Effector memory CD8-positive, alpha-beta T cell (primary cell): Measurements from ENCODE around the gene ADIRF.
"Not testable (repeated sequence)": the region's sequence is repeated elsewhere in the genome, so short reads cannot be mapped to it uniquely, and the experiment has no call there.

Experiments used
- ATAC-seq: fragments of 150-1000 bp; cut with Tn5 transposase; replicated peaks from 2 replicates; pipeline ENCODE4 v1.10.0; 2021; ENCODE audit warnings: mild to moderate bottlenecking, moderate library complexity
- DNase-seq, 3 experiments: peaks; one replicate each; pipeline ENCODE4 v3.0.0; 2021
- H3K27ac Mint-ChIP-seq, 2 donors: one replicate each; pipeline ENCODE4 v1.8.0; 2022; ENCODE audit warnings: mild to moderate bottlenecking in 2 of 2, mixed read lengths in 2 of 2, moderate library complexity in 2 of 2
- H3K27me3 Mint-ChIP-seq, 2 donors: one replicate each; pipeline ENCODE4 v1.8.0; 2022; ENCODE audit warnings: mixed read lengths in 2 of 2
- H3K36me3 Mint-ChIP-seq: one replicate; pipeline ENCODE4 v1.8.0; 2022; ENCODE audit warnings: mild to moderate bottlenecking, moderate library complexity, mixed read lengths; ENCODE audit not compliant: insufficient read depth
- H3K4me1 Mint-ChIP-seq, 2 donors: one replicate each; pipeline ENCODE4 v1.8.0; 2022; ENCODE audit warnings: low read depth in 2 of 2, mixed read lengths in 2 of 2
- H3K4me3 Mint-ChIP-seq, 2 donors: one replicate each; pipeline ENCODE4 v1.8.0; 2022; ENCODE audit warnings: mild to moderate bottlenecking in 2 of 2, mixed read lengths in 2 of 2, moderate library complexity in 2 of 2
- H3K9me3 Mint-ChIP-seq, 2 donors: one replicate each; pipeline ENCODE4 v1.8.0; 2022; ENCODE audit warnings: mixed read lengths in 2 of 2

Gene ADIRF

GRCh38 chr10:86941991-86942421 lies 26.3 kb upstream of the ADIRF start:
- ATAC-seq (no peak), DNase-seq (no peak)
- peaks cover 7 to 9% of the 10 kb centered on the region in 2 donors for H3K27me3 Mint-ChIP-seq
- peaks cover 15% of the 10 kb centered on the region for H3K36me3 Mint-ChIP-seq
- H3K27ac Mint-ChIP-seq, result no peak overlapping the region
- peaks cover 0 to 2% of the 10 kb centered on the region in 2 donors for H3K4me1 Mint-ChIP-seq
- H3K9me3 Mint-ChIP-seq, result no peaks in the 10 kb centered on the region
- H3K4me3 Mint-ChIP-seq, result no peak overlapping the region

- Mint-ChIP-seq H3K4me3 (no peak overlapping the region), H3K9me3 (no peaks in the 10 kb centered on the region), H3K36me3 (peaks cover 15% of the 10 kb centered on the region), H3K27me3 (peaks cover 7 to 12% of the 10 kb centered on the region in 2 donors), H3K4me1 (peaks cover 0 to 2% of the 10 kb centered on the region in 2 donors), H3K27ac (no peak overlapping the region)
- DNase-seq (no peak), ATAC-seq (no peak)
These were observed 25.6 kb upstream of the ADIRF start for GRCh38 chr10:86942441-86943315.

DNA sequence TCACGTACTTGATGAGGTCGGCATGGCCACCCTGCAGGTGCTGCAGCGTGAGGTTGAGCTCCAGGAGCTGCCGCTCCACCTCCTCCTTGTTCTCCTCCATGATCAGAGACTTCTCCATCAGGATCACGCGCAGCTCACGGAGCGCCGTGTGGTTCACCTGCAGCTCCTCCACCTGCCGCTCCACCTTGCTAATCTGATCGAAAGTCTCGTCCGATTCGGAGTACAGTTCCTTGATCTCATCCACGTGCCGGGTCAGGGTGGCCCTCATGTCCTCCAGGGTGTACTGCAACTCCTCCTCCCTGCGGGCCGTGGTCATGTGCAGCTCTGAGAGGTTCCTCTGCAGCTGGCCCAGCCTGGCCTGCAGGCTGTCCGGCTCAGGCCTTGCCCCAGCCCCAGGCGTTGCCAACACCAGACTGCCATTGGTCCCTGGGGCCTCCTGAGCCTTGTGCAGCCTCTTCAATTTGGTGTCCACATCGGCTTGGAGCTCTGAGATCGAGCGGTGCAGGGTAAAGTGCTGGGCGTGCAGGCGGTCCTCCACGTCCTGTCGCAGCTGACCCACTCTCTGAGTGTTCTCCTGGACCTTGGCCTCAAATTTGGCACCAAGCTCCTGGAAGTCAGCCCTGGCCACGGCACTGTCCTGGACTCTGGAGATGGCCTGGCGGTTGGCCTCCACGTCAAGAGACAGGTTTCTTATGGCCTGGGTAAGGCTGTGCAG lies 24.8 kb upstream of the ADIRF start:
- ATAC-seq (no peak), DNase-seq (no peak)
- Mint-ChIP-seq H3K4me3 (no peak overlapping the region), H3K9me3 (no peaks in the 10 kb centered on the region), H3K36me3 (peaks cover 15% of the 10 kb centered on the region), H3K27me3 (peaks cover 7 to 12% of the 10 kb centered on the region in 2 donors), H3K4me1 (peaks cover 0 to 2% of the 10 kb centered on the region in 2 donors), H3K27ac (no peak overlapping the region)

DNA sequence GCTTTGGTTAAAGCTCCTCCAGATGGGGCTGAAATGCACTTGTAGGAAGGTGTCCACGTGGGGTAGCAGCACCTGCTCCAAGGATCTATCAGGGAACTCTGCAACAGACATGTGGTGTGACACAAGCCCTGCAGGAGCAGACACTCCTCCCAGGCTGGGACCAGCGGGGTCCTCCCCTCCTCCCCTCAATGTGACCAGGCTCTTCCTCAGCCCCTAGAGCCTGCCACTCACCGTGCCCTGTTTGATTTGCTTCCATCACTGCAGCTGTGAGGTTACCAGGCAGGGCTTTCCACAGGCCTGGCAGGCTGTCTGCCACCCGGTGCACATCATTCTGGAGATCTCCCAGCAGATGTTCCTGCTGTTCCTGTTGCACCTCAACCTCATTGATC lies 24.3 kb upstream of the ADIRF start:
- Mint-ChIP-seq H3K27ac (no peak overlapping the region), H3K27me3 (peaks cover 7 to 12% of the 10 kb centered on the region in 2 donors), H3K9me3 (no peaks in the 10 kb centered on the region), H3K4me3 (no peak overlapping the region), H3K4me1 (peaks cover 0 to 2% of the 10 kb centered on the region in 2 donors), H3K36me3 (peaks cover 12% of the 10 kb centered on the region)
- DNase-seq, result no peak
- no peak for ATAC-seq

- H3K27ac Mint-ChIP-seq, result no peak overlapping the region
These were observed 23.8 kb upstream of the ADIRF start for GRCh38 chr10:86944471-86944870.

GRCh38 chr10:86944907-86945306 lies 23.4 kb upstream of the ADIRF start:
- Mint-ChIP-seq H3K27ac (no peak overlapping the region), H3K36me3 (peaks cover 3% of the 10 kb centered on the region), H3K9me3 (no peaks in the 10 kb centered on the region)

More at GRCh38 chr10:86944471-86944870, 23.8 kb upstream of the ADIRF start:
- H3K27me3 Mint-ChIP-seq, result peaks cover 7 to 12% of the 10 kb centered on the region in 2 donors
- no peaks in the 10 kb centered on the region for H3K9me3 Mint-ChIP-seq
- H3K4me3 Mint-ChIP-seq, result no peak overlapping the region
- H3K36me3 Mint-ChIP-seq, result peaks cover 8% of the 10 kb centered on the region
- DNase-seq (no peak), ATAC-seq (no peak)
- peaks cover 0 to 2% of the 10 kb centered on the region in 2 donors for H3K4me1 Mint-ChIP-seq

GRCh38 chr10:86945361-86946212 lies 22.7 kb upstream of the ADIRF start:
- ATAC-seq, result no peak
- Mint-ChIP-seq H3K27me3 (peaks cover 7 to 12% of the 10 kb centered on the region in 2 donors), H3K27ac (no peak overlapping the region), H3K36me3 (no peaks in the 10 kb centered on the region), H3K4me1 (peaks cover 3 to 4% of the 10 kb centered on the region in 2 donors), H3K9me3 (no peaks in the 10 kb centered on the region), H3K4me3 (no peak overlapping the region)
- DNase-seq, result no peak

More at GRCh38 chr10:86944907-86945306, 23.4 kb upstream of the ADIRF start:
- DNase-seq (no peak), ATAC-seq (no peak)
- Mint-ChIP-seq H3K4me1 (no peaks in the 10 kb centered on the region), H3K4me3 (no peak overlapping the region), H3K27me3 (peaks cover 7 to 12% of the 10 kb centered on the region in 2 donors)

DNA sequence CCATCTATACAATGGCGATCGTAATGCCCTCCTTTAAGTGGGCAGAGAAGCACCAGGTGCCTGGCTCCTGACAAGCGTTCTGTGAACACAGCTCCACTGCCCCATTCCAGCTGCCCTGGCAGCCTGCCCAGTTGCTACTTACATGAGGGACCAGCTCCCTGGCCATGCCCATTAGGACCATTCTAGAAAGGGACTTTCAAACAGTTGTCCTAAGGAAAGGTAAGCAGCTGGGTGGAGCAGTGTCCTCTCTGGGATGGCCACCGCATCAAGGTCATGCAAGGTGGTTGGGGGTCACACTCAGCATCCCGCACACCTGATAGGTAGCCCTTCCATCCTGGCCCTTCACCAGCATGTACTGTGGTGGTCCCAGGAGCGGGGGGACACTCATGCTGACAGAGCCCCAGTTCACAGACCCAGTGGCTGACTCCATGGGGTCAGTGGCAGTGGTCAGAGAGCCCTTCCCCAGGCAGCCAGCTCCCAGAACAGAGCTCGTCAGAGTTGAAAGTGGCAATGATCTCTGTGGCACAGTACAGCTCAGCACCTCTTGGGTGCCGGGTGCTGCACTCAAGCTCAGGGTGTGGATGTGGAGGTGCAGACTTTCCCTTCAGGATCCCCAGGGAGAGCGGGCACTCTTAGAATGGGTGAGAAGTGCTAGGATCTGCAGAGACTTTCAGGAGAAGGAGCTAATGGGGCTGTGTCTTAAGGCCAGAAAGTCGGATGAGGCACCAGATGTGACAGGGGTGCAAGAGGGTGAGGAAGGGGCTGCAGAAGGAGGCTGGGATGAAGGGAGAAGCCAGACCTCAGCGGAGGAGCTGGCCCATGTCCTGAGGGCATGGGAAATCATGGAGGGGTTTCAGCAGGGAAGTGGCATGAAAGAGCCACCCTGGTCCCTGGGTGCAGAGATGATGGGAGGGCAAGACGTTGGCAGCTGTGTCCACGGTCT lies 21.8 kb upstream of the ADIRF start:
- Mint-ChIP-seq H3K27ac (no peak overlapping the region), H3K9me3 (no peaks in the 10 kb centered on the region), H3K4me3 (no peak overlapping the region), H3K36me3 (no peaks in the 10 kb centered on the region), H3K4me1 (peaks cover 4 to 5% of the 10 kb centered on the region in 2 donors), H3K27me3 (peaks cover 7 to 12% of the 10 kb centered on the region in 2 donors)
- ATAC-seq, result no peak
- DNase-seq, result no peak

GRCh38 chr10:86947806-86948205 lies 20.5 kb upstream of the ADIRF start:
- not testable (repeated sequence) for H3K4me1 Mint-ChIP-seq

GRCh38 chr10:86950349-86950748 lies 17.9 kb upstream of the ADIRF start:
- DNase-seq (no peak), ATAC-seq (no peak)
- Mint-ChIP-seq H3K36me3 (no peaks in the 10 kb centered on the region), H3K9me3 (peaks cover 2 to 8% of the 10 kb centered on the region in 2 donors), H3K4me1 (peaks cover 4 to 5% of the 10 kb centered on the region in 2 donors), H3K27me3 (peaks cover 7 to 12% of the 10 kb centered on the region in 2 donors), H3K27ac (peak overlapping the region; percentile 65 to 69), H3K4me3 (peak overlapping the region in 1 of 2 donors; percentile 4)

More at GRCh38 chr10:86947806-86948205, 20.5 kb upstream of the ADIRF start:
- not testable (repeated sequence) for H3K4me3 Mint-ChIP-seq, DNase-seq, ATAC-seq, H3K9me3 Mint-ChIP-seq, H3K36me3 Mint-ChIP-seq
- Mint-ChIP-seq H3K27me3 (peaks cover 7 to 12% of the 10 kb centered on the region in 2 donors), H3K27ac (peak overlapping the region in 1 of 2 donors; percentile 7)

GRCh38 chr10:86951184-86951761 lies 17.0 kb upstream of the ADIRF start:
- DNase-seq (no peak), ATAC-seq (no peak)
- Mint-ChIP-seq H3K36me3 (no peaks in the 10 kb centered on the region), H3K4me1 (peaks cover 4 to 5% of the 10 kb centered on the region in 2 donors), H3K4me3 (no peak overlapping the region), H3K27ac (no peak overlapping the region), H3K9me3 (peaks cover 2 to 8% of the 10 kb centered on the region in 2 donors), H3K27me3 (peaks cover 7 to 10% of the 10 kb centered on the region in 2 donors)

- Mint-ChIP-seq H3K4me1 (peaks cover 4 to 5% of the 10 kb centered on the region in 2 donors), H3K4me3 (no peak overlapping the region), H3K27ac (no peak overlapping the region), H3K36me3 (no peaks in the 10 kb centered on the region), H3K27me3 (peaks cover 0 to 2% of the 10 kb centered on the region in 2 donors), H3K9me3 (peaks cover 2 to 8% of the 10 kb centered on the region in 2 donors)
- DNase-seq, result no peak
- ATAC-seq, result no peak
These were observed 16.2 kb upstream of the ADIRF start for GRCh38 chr10:86952106-86952505.
